MCF 10A (cell line): ENCODE results near the gene KLHDC4. TPM values are rescaled to one million over a fixed set of nuclear protein-coding genes. Genes with fewer than 3 reads are reported as not detected.

Experiments used
- BruUV-seq: library from RNA; stranded (reverse); fragments of 400-500 nt; replicated peaks from 2 replicates; lab custom pipeline; 2021; lab: Mats Ljungman, UMichigan
- CTCF ChIA-PET: fragments of 300-600 bp; sonication (Branson Sonifier 250); formaldehyde crosslinking; extraction: SDS; loops from one replicate; lab custom pipeline; 2021; ENCODE audit warnings: antibody characterized with exemption, inconsistent platforms; lab: Yijun Ruan, JAX
- POLR2A ChIA-PET: fragments of 300-600, 350-650 bp; sonication (Branson Sonifier 250); formaldehyde crosslinking; extraction: SDS; loops from one replicate; lab custom pipeline; 2020; ENCODE audit warnings: antibody characterized with exemption, inconsistent platforms; lab: Yijun Ruan, JAX
- DNase-seq: peaks from one replicate; pipeline ENCODE4 v3.0.0-alpha.2; 2018; ENCODE audit not compliant: unreplicated experiment
- H3K27ac Mint-ChIP-seq: one replicate; pipeline ENCODE4 v1.8.0; 2022; ENCODE audit warnings: mild to moderate bottlenecking, low read depth, mixed read lengths; ENCODE audit not compliant: unreplicated experiment
- H3K27me3 Mint-ChIP-seq: one replicate; pipeline ENCODE4 v1.8.0; 2022; ENCODE audit warnings: mixed read lengths; ENCODE audit not compliant: insufficient read depth, unreplicated experiment
- H3K36me3 Mint-ChIP-seq: one replicate; pipeline ENCODE4 v1.8.0; 2022; ENCODE audit warnings: mild to moderate bottlenecking, moderate library complexity, mixed read lengths; ENCODE audit not compliant: insufficient read depth, unreplicated experiment
- H3K4me1 Mint-ChIP-seq: one replicate; pipeline ENCODE4 v1.8.0; 2022; ENCODE audit warnings: mixed read lengths; ENCODE audit not compliant: insufficient read depth, unreplicated experiment
- H3K4me3 Mint-ChIP-seq: one replicate; pipeline ENCODE4 v1.8.0; 2022; ENCODE audit warnings: mild to moderate bottlenecking, moderate library complexity, mixed read lengths; ENCODE audit not compliant: unreplicated experiment
- H3K9me3 Mint-ChIP-seq: one replicate; pipeline ENCODE4 v1.8.0; 2022; ENCODE audit warnings: mixed read lengths; ENCODE audit not compliant: unreplicated experiment
- CTCF ChIP-seq: fragments of 200-600 bp; IDR thresholded peaks from one replicate; pipeline ENCODE4 v1.8.0; 2022; ENCODE audit warnings: antibody characterized with exemption, mild to moderate bottlenecking; ENCODE audit not compliant: unreplicated experiment
- intact Hi-C: fragments of 100-400 bp; cut with micrococcal nuclease; formaldehyde crosslinking; loops from 2 replicates; pipeline ENCODE4 v1.14.1; 2022
- total RNA-seq: library from RNA; stranded (reverse); gene quantifications from 2 replicates; pipeline ENCODE4 v1.2.3, GENCODE V29; 2022

The KLHDC4 gene
- total RNA-seq, 1 experiment from 2014 or later = 106 TPM

GRCh38 chr16:87692756-87693155 is 73.0 kb downstream of the KLHDC4 start:
- POLR2A ChIA-PET = no interaction called here
- DNase-seq = no peak
- Mint-ChIP-seq H3K9me3 (no peaks in the 10 kb centered on the region), H3K4me3 (no peak overlapping the region), H3K27ac (no peak overlapping the region), H3K4me1 (no peaks in the 10 kb centered on the region), H3K27me3 (peaks cover 10% of the 10 kb centered on the region), H3K36me3 (peaks cover 37% of the 10 kb centered on the region)
- CTCF ChIA-PET = interaction anchor here (1.1 kb wide), 1 partner anchor 10 kb away, joined by 3 read pairs; no protein-coding TSS in a partner anchor
- no peak for TF ChIP-seq CTCF
- intact Hi-C loops = no loop called here
- BruUV-seq = no TSS peak

GRCh38 chr16:87692176-87692575 is 73.6 kb downstream of the KLHDC4 start:
- intact Hi-C loops = no loop called here
- no TSS peak for BruUV-seq
- no peaks in the 10 kb centered on the region for H3K9me3 Mint-ChIP-seq
- POLR2A ChIA-PET = no interaction called here
- peaks cover 11% of the 10 kb centered on the region for H3K27me3 Mint-ChIP-seq
- peaks cover 34% of the 10 kb centered on the region for H3K36me3 Mint-ChIP-seq
- no peak overlapping the region for H3K4me3 Mint-ChIP-seq
- no peak for TF ChIP-seq CTCF
- CTCF ChIA-PET = no interaction called here
- no peak for DNase-seq
- H3K27ac Mint-ChIP-seq = no peak overlapping the region
- no peaks in the 10 kb centered on the region for H3K4me1 Mint-ChIP-seq

- no peaks in the 10 kb centered on the region for H3K4me1 Mint-ChIP-seq
- no peak overlapping the region for H3K4me3 Mint-ChIP-seq
- no peak for TF ChIP-seq CTCF
- intact Hi-C loops = no loop called here
- H3K36me3 Mint-ChIP-seq = peaks cover 29% of the 10 kb centered on the region
- ChIA-PET CTCF (interaction anchor here (0.6 kb wide), 1 partner anchor 82 kb away, joined by 3 read pairs; no protein-coding TSS in a partner anchor), POLR2A (no interaction called here)
- no peak for DNase-seq
- no peaks in the 10 kb centered on the region for H3K9me3 Mint-ChIP-seq
- BruUV-seq = no TSS peak
- peaks cover 11% of the 10 kb centered on the region for H3K27me3 Mint-ChIP-seq
- H3K27ac Mint-ChIP-seq = no peak overlapping the region
Measured at GRCh38 chr16:87691686-87692079, 74.1 kb downstream of the KLHDC4 start.

- no TSS peak for BruUV-seq
- no peaks in the 10 kb centered on the region for H3K9me3 Mint-ChIP-seq
- H3K4me3 Mint-ChIP-seq = no peak overlapping the region
- ChIA-PET POLR2A (no interaction called here), CTCF (interaction anchor here (0.6 kb wide), 1 partner anchor 83 kb away, joined by 3 read pairs; no protein-coding TSS in a partner anchor)
- no peak overlapping the region for H3K27ac Mint-ChIP-seq
- DNase-seq = no peak
- intact Hi-C loops = no loop called here
- H3K27me3 Mint-ChIP-seq = peaks cover 13% of the 10 kb centered on the region
- no peaks in the 10 kb centered on the region for H3K4me1 Mint-ChIP-seq
- peaks cover 23% of the 10 kb centered on the region for H3K36me3 Mint-ChIP-seq
- no peak for TF ChIP-seq CTCF
Measured at GRCh38 chr16:87690911-87691685, 74.7 kb downstream of the KLHDC4 start.
